Neural cell (in vitro differentiated cells): ENCODE data around the gene CLCN5. TPM values are rescaled to one million over a fixed set of nuclear protein-coding genes. Genes with fewer than 3 reads are reported as not detected.

Source experiments
- H2AFZ ChIP-seq: fragments of 200-600, 300-800 bp; sonication (generic), shearing (Covaris generic); 2 replicates; pipeline ENCODE4 v1.6.0; 2014; ENCODE audit warnings: low read depth, mild to moderate bottlenecking, antibody characterized with exemption, low read length, moderate library complexity
- H3F3A ChIP-seq: fragments of 200-600 bp; shearing (Covaris generic); 2 replicates; pipeline ENCODE4 v1.6.1; 2016; ENCODE audit warnings: mild to moderate bottlenecking, moderate library complexity, mixed read lengths, antibody characterized with exemption, low read length; ENCODE audit not compliant: insufficient read depth, poor library complexity, severe bottlenecking
- H3K27ac ChIP-seq: fragments of 200-600, 300-800 bp; sonication (generic), shearing (Covaris generic); 2 replicates; pipeline ENCODE4 v1.5.1; 2014; ENCODE audit warnings: mild to moderate bottlenecking, low read length, moderate library complexity
- H3K27me3 ChIP-seq: fragments of 300-800, 200-600 bp; sonication (generic), shearing (Covaris generic); 2 replicates; pipeline ENCODE4 v1.6.0; 2014; ENCODE audit warnings: mild to moderate bottlenecking, low read depth, low read length, moderate library complexity; ENCODE audit not compliant: insufficient read depth
- H3K36me3 ChIP-seq: fragments of 300-800, 200-600 bp; sonication (generic), shearing (Covaris generic); 2 replicates; pipeline ENCODE4 v1.5.1; 2014; ENCODE audit warnings: mild to moderate bottlenecking, antibody characterized with exemption, low read length, moderate library complexity; ENCODE audit not compliant: insufficient read depth
- H3K4me2 ChIP-seq: fragments of 300-800, 200-600 bp; sonication (generic), shearing (Covaris generic); 2 replicates; pipeline ENCODE4 v1.6.0; 2014; ENCODE audit warnings: mild to moderate bottlenecking, low read length
- H3K4me3 ChIP-seq: fragments of 300-800, 200-600 bp; sonication (generic), shearing (Covaris generic); 2 replicates; pipeline ENCODE4 v1.5.1; 2014; ENCODE audit warnings: mild to moderate bottlenecking, low read length, moderate library complexity
- H3K79me2 ChIP-seq: fragments of 200-600 bp; shearing (Covaris generic); replicated peaks from 2 replicates; pipeline ENCODE4 v1.6.0; 2014; ENCODE audit warnings: mild to moderate bottlenecking, low read length, moderate library complexity; ENCODE audit not compliant: insufficient read depth
- H3K9ac ChIP-seq: fragments of 300-800, 200-600 bp; sonication (generic), shearing (Covaris generic); 2 replicates; pipeline ENCODE4 v1.6.1; 2016; ENCODE audit warnings: mild to moderate bottlenecking, low read length, mixed read lengths
- H3K9me2 ChIP-seq: fragments of 200-600 bp; shearing (Covaris generic); 2 replicates; pipeline ENCODE4 v1.6.1; 2016; ENCODE audit warnings: mild to moderate bottlenecking, low read length, mixed read lengths; ENCODE audit not compliant: insufficient read depth
- H3K9me3 ChIP-seq: fragments of 200-600, 300-800 bp; sonication (generic), shearing (Covaris generic); 2 replicates; pipeline ENCODE4 v1.6.1; 2016; ENCODE audit warnings: mild to moderate bottlenecking, mixed run types, low read length, moderate library complexity, mixed read lengths
- H4K20me1 ChIP-seq: fragments of 200-600 bp; shearing (Covaris generic); 2 replicates; pipeline ENCODE4 v1.6.1; 2016; ENCODE audit warnings: mild to moderate bottlenecking, mixed run types; ENCODE audit not compliant: insufficient read depth
- CTCF ChIP-seq: fragments of 450-650 bp; IDR thresholded peaks from 2 replicates; pipeline ENCODE4 v1.5.1; 2014; ENCODE audit warnings: antibody characterized with exemption, mild to moderate bottlenecking, moderate library complexity; ENCODE audit not compliant: poor library complexity, severe bottlenecking
- EP300 ChIP-seq: fragments of 450-650 bp; conservative IDR thresholded peaks from 2 replicates; pipeline ENCODE4 v1.6.1; 2014; ENCODE audit warnings: antibody characterized with exemption, mild to moderate bottlenecking, moderate library complexity; ENCODE audit not compliant: poor library complexity, severe bottlenecking
- EZH2 ChIP-seq: fragments of 200-600, 300-800 bp; shearing (Covaris generic), sonication (generic); IDR thresholded peaks from 2 replicates; pipeline ENCODE4 v1.6.1; 2014; ENCODE audit warnings: antibody characterized with exemption, low read length, borderline replicate concordance, mild to moderate bottlenecking; ENCODE audit not compliant: insufficient read depth, poor library complexity, severe bottlenecking
- MXI1 ChIP-seq: fragments of 450-650 bp; conservative IDR thresholded peaks from 2 replicates; pipeline ENCODE4 v1.6.1; 2014; ENCODE audit warnings: antibody characterized with exemption, mild to moderate bottlenecking; ENCODE audit not compliant: poor library complexity, severe bottlenecking
- POLR2AphosphoS5 ChIP-seq: IDR thresholded peaks from 2 replicates; pipeline ENCODE4 v1.6.1; 2012
- RAD21 ChIP-seq: fragments of 450-650 bp; conservative IDR thresholded peaks from 2 replicates; pipeline ENCODE4 v1.6.1; 2014; ENCODE audit warnings: antibody characterized with exemption, mild to moderate bottlenecking, moderate library complexity
- REST ChIP-seq: IDR thresholded peaks from 2 replicates; pipeline ENCODE4 v1.6.1; 2012; ENCODE audit warnings: borderline replicate concordance
- SMC3 ChIP-seq: fragments of 450-650 bp; conservative IDR thresholded peaks from 2 replicates; pipeline ENCODE4 v1.6.1; 2014; ENCODE audit warnings: antibody characterized with exemption, mild to moderate bottlenecking, moderate library complexity; ENCODE audit not compliant: poor library complexity
- TAF1 ChIP-seq: IDR thresholded peaks from 2 replicates; pipeline ENCODE4 v1.6.1; 2012; ENCODE audit warnings: low read depth
- polyA plus RNA-seq: library from polyadenylated mRNA; depleted of rRNA; stranded (reverse); fragments of >200 nt; gene quantifications from 2 replicates; pipeline ENCODE4 v1.2.3, GENCODE V29; 2014

CLCN5 gene
- polyA plus RNA-seq, 1 donor from 2014 or later: 13.1 TPM

GRCh38 chrX:49880668-49881067, 41.7 kb upstream of the CLCN5 start:
- H3K9me3 ChIP-seq: no peaks in the 10 kb centered on the region
- H3K4me2 ChIP-seq: peak overlapping the region; percentile 51
- no peaks in the 10 kb centered on the region for H3F3A ChIP-seq
- peak overlapping the region; percentile 72 for H3K4me3 ChIP-seq
- H2AFZ ChIP-seq: no peak overlapping the region
- peak overlapping the region; percentile 80 for H3K9ac ChIP-seq
- H4K20me1 ChIP-seq: no peaks in the 10 kb centered on the region
- no peaks in the 10 kb centered on the region for H3K9me2 ChIP-seq
- peaks cover 16% of the 10 kb centered on the region for H3K79me2 ChIP-seq
- no peak for TF ChIP-seq MXI1
- TF ChIP-seq EZH2: no peak
- no peak for TF ChIP-seq TAF1
- TF ChIP-seq RAD21: no peak
- no peaks in the 10 kb centered on the region for H3K27me3 ChIP-seq
- H3K36me3 ChIP-seq: no peaks in the 10 kb centered on the region
- H3K27ac ChIP-seq: peak overlapping the region; percentile 79

- Histone ChIP-seq H3K27me3 (no peaks in the 10 kb centered on the region), H3K4me3 (no peak overlapping the region), H3K9ac (no peak overlapping the region), H2AFZ (no peak overlapping the region), H3F3A (no peaks in the 10 kb centered on the region), H3K36me3 (no peaks in the 10 kb centered on the region), H3K9me3 (no peaks in the 10 kb centered on the region), H3K4me2 (no peak overlapping the region), H3K79me2 (peaks cover 16% of the 10 kb centered on the region), H3K27ac (no peak overlapping the region), H3K9me2 (no peaks in the 10 kb centered on the region), H4K20me1 (no peaks in the 10 kb centered on the region)
- TF ChIP-seq REST (no peak), SMC3 (peak; percentile 40), EP300 (no peak), RAD21 (peak; percentile 25), EZH2 (no peak), POLR2AphosphoS5 (no peak), MXI1 (no peak), CTCF (peak; percentile 50)
These were observed 38.0 kb upstream of the CLCN5 start for GRCh38 chrX:49884290-49884862.
